GM15510 (cell line): Measurements from ENCODE around the gene CDKN2AIP.

Experiments used
- POLR2A ChIP-seq: IDR thresholded peaks from 3 replicates; pipeline ENCODE4 v1.6.1; 2011; ENCODE audit warnings: borderline replicate concordance; ENCODE audit not compliant: insufficient read length; ENCODE audit errors: extremely low read depth

The CDKN2AIP gene

DNA sequence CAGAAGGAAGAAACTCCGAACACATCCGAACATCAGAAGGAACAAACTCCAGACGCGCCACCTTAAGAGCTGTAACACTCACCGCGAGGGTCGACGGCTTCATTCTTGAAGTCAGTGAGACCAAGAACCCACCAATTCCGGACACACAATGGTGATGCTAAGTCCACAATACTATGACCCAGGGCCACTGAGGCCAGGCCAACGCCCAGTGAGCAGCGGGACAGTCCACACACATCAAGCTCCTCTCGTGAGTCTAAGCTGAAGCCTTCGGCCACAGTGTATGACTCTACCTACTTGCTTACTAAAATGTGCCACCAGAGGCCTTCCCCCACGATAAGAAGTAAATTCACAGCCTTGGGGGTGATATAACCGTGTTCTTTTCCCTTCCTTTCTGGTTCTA lies 10.2 kb upstream of the CDKN2AIP start:
- no peak for TF ChIP-seq POLR2A

- no peak for TF ChIP-seq POLR2A
Observed at GRCh38 chr4:183434666-183435190, 9.7 kb upstream of the CDKN2AIP start.

DNA sequence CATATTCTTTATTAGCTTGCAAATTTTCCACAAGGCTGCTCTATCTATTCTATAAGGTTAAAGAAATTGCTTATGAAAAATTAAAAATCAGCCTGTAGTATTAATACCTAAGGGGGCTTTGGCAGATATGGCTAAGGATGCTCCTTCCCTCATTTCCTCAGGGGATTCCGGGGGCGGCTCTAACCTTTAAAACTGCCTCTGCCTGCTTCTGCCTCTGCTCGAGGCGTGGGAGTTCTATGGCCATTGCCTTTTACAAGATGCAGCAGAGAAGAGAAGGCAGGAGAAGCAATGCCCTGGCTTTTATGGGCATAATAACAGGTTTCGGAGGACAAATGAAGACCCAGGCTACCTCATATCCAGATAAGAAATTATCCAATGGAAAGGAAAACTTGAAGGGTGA lies 8.6 kb upstream of the CDKN2AIP start:
- TF ChIP-seq POLR2A = no peak

DNA sequence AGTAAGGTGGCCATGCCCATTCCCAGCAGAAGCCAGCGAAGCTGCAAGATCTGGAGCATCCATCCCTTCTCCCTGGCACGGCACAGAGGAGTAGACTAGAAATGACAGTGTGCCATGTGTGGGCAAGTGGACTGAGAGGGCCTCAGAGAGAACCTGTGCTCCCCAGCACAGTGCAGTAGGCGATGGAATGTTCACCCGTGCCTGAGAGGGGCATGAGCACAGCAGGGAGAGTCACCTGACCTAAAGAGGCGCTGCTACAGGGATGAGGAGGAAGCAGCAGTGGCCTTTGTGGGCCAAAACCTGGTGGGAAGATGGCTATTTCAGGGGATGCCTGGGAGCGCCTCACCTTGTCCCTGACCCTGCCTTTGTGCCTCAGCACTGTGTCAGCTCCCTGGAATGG lies 8.0 kb upstream of the CDKN2AIP start:
- TF ChIP-seq POLR2A = no peak

GRCh38 chr4:183437452-183437851 lies 7.0 kb upstream of the CDKN2AIP start:
- TF ChIP-seq POLR2A = no peak

DNA sequence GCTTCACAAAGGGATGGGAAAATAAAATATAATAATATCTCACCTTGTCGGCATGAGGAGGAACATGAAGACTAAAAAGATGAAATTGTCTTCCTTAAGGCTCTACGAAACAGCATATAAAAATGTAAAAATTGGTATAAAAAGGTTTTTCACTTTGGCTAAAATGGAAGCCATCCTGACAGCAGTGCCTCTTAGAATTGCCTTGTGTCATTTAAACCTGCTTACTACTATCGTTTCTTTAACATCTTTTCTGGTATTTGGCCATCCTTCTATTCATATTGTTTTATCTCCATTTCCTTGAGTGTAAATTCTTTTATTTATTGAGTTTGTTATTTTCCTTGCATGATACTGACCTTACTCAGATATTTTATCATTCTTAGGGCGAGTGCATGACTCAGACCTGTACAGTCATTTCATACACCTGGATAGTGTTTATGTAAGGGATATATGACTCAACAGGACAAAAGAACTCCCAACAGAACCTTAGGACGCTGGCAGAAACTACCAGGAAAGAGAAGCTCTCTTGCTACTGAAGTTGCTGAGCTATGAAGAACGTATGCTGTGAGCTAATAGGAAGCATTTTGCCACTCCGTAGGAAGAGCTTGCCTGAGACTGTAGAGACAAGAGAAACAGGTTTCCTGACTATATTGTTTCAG lies 5.8 kb upstream of the CDKN2AIP start:
- no peak for TF ChIP-seq POLR2A

DNA sequence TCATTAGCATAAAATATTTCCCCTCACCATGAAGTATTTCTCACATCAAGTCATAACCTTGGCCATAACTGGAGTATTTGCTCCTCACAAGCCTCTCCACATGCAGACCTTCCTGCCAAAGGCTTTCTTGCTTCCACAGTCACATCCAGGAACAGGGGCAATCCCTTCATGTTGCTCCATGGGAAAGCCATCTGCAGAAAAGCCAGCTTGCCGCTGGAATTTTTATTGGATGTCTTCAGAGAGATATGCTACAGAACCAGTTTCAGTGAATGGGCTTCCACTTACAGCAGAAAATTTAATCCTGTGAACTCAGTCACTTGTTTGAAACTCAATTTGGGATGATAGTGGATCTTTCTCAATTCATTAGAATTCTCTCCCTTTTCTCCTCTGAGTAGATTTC lies 3.2 kb upstream of the CDKN2AIP start:
- TF ChIP-seq POLR2A = no peak

GRCh38 chr4:183443655-183444213 lies 702 bp upstream of the CDKN2AIP start:
- TF ChIP-seq POLR2A = no peak

GRCh38 chr4:183445097-183445428 lies 627 bp downstream of the CDKN2AIP start:
- no peak for TF ChIP-seq POLR2A

DNA sequence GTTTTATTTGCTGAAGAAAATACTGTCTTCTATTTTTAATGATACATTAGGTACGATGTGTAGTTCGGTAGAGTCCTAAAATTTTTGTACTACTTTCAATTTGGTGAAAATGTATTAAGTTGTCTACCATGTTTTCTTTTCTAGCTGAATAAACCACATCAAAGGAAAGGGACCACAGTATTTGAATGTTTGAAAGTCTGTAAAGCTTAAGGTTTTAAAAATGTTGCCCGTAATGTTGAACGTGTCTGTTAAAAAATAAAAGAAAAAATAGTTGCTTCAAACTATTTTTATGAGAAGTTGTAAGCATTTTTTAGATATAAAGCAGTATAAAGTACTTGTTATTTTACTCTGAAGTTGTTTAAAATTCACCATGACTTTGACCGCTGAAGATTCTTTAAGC lies 3.2 kb downstream of the CDKN2AIP start:
- no peak for TF ChIP-seq POLR2A

- no peak for TF ChIP-seq POLR2A
Observed at GRCh38 chr4:183448436-183448835, 4.0 kb downstream of the CDKN2AIP start.

GRCh38 chr4:183449193-183449882 lies 4.9 kb downstream of the CDKN2AIP start:
- TF ChIP-seq POLR2A = no peak

DNA sequence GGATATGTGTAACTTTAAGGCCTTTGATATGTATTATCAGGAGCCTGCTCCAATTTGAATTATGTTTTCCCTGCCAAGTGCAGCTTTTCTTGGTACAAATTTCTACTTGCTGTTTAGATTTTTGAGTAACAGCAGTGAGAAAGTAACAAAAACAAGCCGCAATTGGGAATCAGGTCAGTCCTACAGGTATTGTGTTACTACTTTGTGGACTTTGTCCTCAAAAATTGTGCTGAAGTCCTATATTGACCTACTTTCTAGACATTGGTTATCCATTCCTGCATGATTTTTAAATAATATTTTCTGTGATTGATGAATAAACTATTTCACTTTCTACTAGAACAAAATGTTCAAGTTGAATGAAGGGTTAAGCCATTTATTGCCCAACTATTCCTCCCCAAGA lies 5.7 kb downstream of the CDKN2AIP start:
- no peak for TF ChIP-seq POLR2A

GRCh38 chr4:183455431-183456195 lies 11.2 kb downstream of the CDKN2AIP start:
- TF ChIP-seq POLR2A = no peak

DNA sequence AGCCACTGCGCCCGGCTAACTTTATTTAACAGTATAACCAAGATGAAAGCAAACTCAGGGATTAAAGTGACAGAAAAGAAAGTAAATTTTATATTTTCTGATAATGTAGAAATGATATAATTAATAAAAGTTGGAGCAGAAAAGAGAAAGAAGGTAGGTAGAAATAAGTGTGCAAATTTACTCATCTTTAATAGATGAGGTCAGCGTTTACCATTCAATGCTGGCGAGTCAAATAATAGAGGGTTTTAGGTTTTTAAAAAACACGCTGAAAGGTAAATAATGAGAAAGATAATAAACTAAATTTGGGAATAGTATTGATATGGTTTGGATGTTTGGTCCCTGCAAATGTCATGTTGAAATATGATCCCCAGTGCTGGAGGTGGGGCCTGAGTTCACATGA lies 13.6 kb downstream of the CDKN2AIP start:
- TF ChIP-seq POLR2A = no peak

DNA sequence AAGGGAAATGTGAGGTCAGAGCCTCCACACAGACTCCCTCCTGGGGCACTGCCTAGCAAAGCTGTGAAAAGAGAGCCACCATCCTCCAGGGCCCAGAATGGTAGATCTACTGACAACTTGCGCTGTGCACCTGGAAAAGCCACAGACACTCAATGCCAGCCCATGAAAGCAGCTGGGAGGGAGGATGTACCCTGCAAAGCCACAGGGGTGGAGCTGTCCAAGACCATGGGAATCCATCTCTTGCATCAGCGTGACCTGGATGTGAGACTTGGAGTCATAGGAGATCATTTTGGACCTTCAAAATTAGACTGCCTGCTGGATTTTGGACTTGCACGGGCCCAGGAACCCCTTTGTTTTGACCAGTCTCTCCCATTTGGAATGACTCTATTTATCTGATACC lies 22.8 kb downstream of the CDKN2AIP start:
- no peak for TF ChIP-seq POLR2A
